ENCODE measurements around the gene ANKRD10.

Gene ANKRD10

DNA sequence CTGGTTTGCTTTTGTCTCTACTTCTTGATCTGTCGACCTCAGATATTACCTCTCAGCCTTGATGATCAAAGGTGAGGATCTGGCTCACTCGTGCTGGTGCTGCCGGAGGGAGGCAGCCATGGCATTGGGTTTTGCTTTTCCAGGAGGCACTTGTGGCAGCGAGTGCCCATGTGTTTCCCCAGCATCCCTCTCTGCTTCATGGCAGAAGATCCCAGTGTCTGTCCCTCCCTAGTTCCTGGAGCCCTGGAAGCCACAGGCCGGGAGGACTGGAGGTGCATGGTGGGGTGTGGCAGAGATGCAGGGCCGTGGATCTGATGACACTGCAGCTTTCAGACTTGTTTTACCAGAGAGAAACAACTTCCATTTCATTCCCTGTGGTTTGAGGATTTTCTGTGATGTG lies 47.5 kb downstream of the ANKRD10 start:
- TF ChIP-seq EGR1 (IDR thresholded peaks at IDR 0.05) (no peak), FOXM1 (IDR thresholded peaks at IDR 0.05; ENCODE audit: borderline replicate concordance, low read depth) (no peak), TEAD4 (IDR thresholded peaks at IDR 0.05) (no peak), CEBPB (IDR thresholded peaks at IDR 0.05) (no peak), TCF12 (IDR thresholded peaks at IDR 0.05; ENCODE audit: low read depth) (no peak), YY1 (IDR thresholded peaks at IDR 0.05; ENCODE audit: low read depth) (no peak), REST (IDR thresholded peaks at IDR 0.05; ENCODE audit: low read depth) (no peak)

DNA sequence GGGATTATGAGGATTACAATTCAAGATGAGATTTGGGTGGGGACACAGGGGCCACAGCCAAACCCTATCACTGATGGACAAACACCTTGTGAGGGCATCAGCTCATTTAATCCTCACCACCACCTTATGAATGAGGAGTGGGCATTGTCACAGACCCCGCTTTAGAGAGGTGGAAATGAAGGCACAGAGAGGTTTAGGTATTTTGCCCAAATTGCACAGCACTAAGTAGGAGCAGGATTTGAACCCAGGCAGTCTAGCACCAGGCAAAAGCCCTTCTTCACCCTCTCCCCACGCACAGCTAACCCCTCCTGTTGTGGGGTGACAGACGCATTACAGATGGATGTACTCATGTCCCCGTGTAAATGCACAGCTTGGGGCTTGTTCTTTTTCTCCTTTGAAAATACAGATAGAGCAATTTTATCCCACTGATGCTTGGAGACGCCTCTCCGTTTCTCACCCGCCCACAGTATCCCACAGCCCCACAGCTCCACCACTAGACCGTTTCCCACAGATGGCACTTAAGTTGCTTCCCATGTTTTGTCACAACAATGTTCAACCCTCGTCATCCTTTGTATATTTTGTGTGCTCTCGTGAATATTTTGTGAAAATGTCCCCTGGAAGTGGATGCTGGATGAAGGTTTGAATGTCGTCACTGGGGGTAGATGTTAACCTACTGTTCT lies 48.2 kb downstream of the ANKRD10 start:
- TF ChIP-seq TAF1 (IDR thresholded peaks at IDR 0.05; ENCODE audit: low read depth) (no peak), NFIC (IDR thresholded peaks at IDR 0.05) (no peak), TCF12 (IDR thresholded peaks at IDR 0.05; ENCODE audit: low read depth) (no peak), EGR1 (IDR thresholded peaks at IDR 0.05) (no peak), USF1 (IDR thresholded peaks at IDR 0.05) (no peak), CREB1 (IDR thresholded peaks at IDR 0.05; ENCODE audit: low read depth) (no peak), RAD21 (IDR thresholded peaks at IDR 0.05; ENCODE audit: low read depth) (no peak), EP300 (IDR thresholded peaks at IDR 0.05; ENCODE audit: borderline replicate concordance) (no peak), REST (IDR thresholded peaks at IDR 0.05; ENCODE audit: low read depth) (no peak), MAX (IDR thresholded peaks at IDR 0.05) (no peak), ZBTB7A (IDR thresholded peaks at IDR 0.05; ENCODE audit: low read depth) (no peak), CEBPB (IDR thresholded peaks at IDR 0.05) (no peak), YY1 (IDR thresholded peaks at IDR 0.05; ENCODE audit: low read depth) (no peak), FOXM1 (IDR thresholded peaks at IDR 0.05; ENCODE audit: borderline replicate concordance, low read depth) (no peak), TEAD4 (IDR thresholded peaks at IDR 0.05) (no peak)

DNA sequence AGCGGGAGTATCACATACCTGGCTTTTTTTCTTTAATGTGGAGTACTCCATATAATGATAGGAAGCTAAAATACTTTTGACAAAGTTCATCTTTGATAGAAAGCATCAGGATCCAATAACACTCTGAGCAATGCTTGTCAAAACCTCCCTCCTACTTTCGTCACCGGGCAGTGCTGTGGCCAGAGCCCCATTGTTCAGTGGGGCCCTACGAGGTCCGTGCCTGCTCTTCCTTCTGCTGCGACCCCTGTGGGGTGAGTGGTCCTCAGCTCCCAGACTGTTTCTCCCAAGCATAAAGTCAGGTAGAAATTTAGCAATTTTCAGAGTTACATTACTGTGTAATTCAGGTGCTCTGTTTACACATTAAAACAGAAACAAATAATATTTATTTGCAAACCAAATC lies 51.2 kb downstream of the ANKRD10 start:
- no peak for TF ChIP-seq MAX (IDR thresholded peaks at IDR 0.05)
- no peak for TF ChIP-seq FOXM1 (IDR thresholded peaks at IDR 0.05; ENCODE audit: borderline replicate concordance, low read depth)
- TF ChIP-seq USF1 (IDR thresholded peaks at IDR 0.05) = no peak
- no peak for TF ChIP-seq EGR1 (IDR thresholded peaks at IDR 0.05)
- TF ChIP-seq RAD21 (IDR thresholded peaks at IDR 0.05; ENCODE audit: low read depth) = no peak
- no peak for TF ChIP-seq NFIC (IDR thresholded peaks at IDR 0.05)
- no peak for TF ChIP-seq CREB1 (IDR thresholded peaks at IDR 0.05; ENCODE audit: low read depth)
- TF ChIP-seq TEAD4 (IDR thresholded peaks at IDR 0.05) = no peak
- TF ChIP-seq ZBTB7A (IDR thresholded peaks at IDR 0.05; ENCODE audit: low read depth) = no peak
- no peak for TF ChIP-seq CEBPB (IDR thresholded peaks at IDR 0.05)
- TF ChIP-seq YY1 (IDR thresholded peaks at IDR 0.05; ENCODE audit: low read depth) = no peak
- TF ChIP-seq REST (IDR thresholded peaks at IDR 0.05; ENCODE audit: low read depth) = no peak
- no peak for TF ChIP-seq EP300 (IDR thresholded peaks at IDR 0.05; ENCODE audit: borderline replicate concordance)

DNA sequence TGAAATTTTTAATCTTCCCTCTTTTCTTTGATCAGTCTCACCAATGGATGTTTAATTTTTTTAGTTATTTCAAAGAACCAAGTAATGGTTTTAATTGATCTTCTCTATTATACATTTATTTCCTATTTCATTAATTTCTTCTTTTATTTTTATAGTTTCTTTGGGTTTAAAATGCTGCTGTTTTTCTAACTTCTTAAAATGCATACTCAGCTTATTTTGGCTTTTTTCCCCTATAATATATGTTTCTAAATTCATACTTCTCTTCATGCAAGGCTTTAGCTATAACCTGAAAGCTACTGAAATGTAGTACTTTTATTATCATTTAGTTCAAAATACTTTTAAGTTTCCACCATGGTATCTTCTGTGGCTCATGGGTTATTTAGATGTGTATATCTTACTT lies 53.9 kb downstream of the ANKRD10 start:
- TF ChIP-seq TAF1 (IDR thresholded peaks at IDR 0.05; ENCODE audit: low read depth) (no peak), USF1 (IDR thresholded peaks at IDR 0.05) (no peak), EP300 (IDR thresholded peaks at IDR 0.05; ENCODE audit: borderline replicate concordance) (no peak), CEBPB (IDR thresholded peaks at IDR 0.05) (no peak), EGR1 (IDR thresholded peaks at IDR 0.05) (no peak)
